H1 (cell line): ENCODE measurements around the gene SLC22A13. TPM values are rescaled to one million over a fixed set of nuclear protein-coding genes. Genes with fewer than 3 reads are reported as not detected.

ENCODE experiments used
- CTCF ChIA-PET: fragments of 300-600 bp; sonication (Branson Sonifier 250); formaldehyde crosslinking; loops from one replicate; lab custom pipeline; 2021; ENCODE audit not compliant: partially characterized antibody; lab: Charles Lee
- POLR2A ChIA-PET: fragments of 300-600 bp; sonication (Branson Sonifier 250); formaldehyde crosslinking; loops from one replicate; lab custom pipeline; 2021; ENCODE audit warnings: inconsistent platforms; ENCODE audit not compliant: partially characterized antibody; lab: Charles Lee
- DNase-seq, 2 experiments: peaks; one replicate each; pipeline versions ENCODE4 v3.0.0 to v3.0.0-alpha.2; 2010 to 2022; ENCODE audit warnings: low spot score in 2 of 2, low read depth in 1 of 2, mixed read lengths in 1 of 2
- FAIRE-seq: peaks from 2 replicates; lab custom pipeline; 2011; peaks lifted over from hg19 to GRCh38; lab: Jason Lieb, UNC
- H2AFZ ChIP-seq: 2 replicates; pipeline ENCODE4 v1.8.1; 2012; ENCODE audit warnings: low read length, inconsistent platforms
- H2AK5ac ChIP-seq: 2 replicates; pipeline ENCODE4 v1.6.1; 2013; ENCODE audit warnings: low read depth, low read length
- H2BK120ac ChIP-seq: replicated peaks from 2 replicates; pipeline ENCODE3; 2013; ENCODE audit warnings: low read depth, low read length, inconsistent platforms
- H2BK12ac ChIP-seq: 2 replicates; pipeline ENCODE4 v1.6.1; 2013; ENCODE audit warnings: low read depth, low read length
- H2BK15ac ChIP-seq: 2 replicates; pipeline ENCODE4 v1.6.1; 2013; ENCODE audit warnings: low read length
- H2BK20ac ChIP-seq: 2 replicates; pipeline ENCODE4 v1.6.1; 2013; ENCODE audit warnings: low read length
- H2BK5ac ChIP-seq: 2 replicates; pipeline ENCODE4 v1.6.1; 2013; ENCODE audit warnings: low read depth, low read length
- H3K14ac ChIP-seq: 2 replicates; pipeline ENCODE4 v1.6.1; 2013; ENCODE audit warnings: inconsistent platforms; ENCODE audit not compliant: insufficient read length
- H3K18ac ChIP-seq: 2 replicates; pipeline ENCODE4 v1.6.1; 2013; ENCODE audit warnings: low read length; ENCODE audit errors: extremely low read depth
- H3K23ac ChIP-seq: 2 replicates; pipeline ENCODE4 v1.6.1; 2013; ENCODE audit warnings: inconsistent platforms; ENCODE audit not compliant: insufficient read length
- H3K23me2 ChIP-seq: 2 replicates; pipeline ENCODE4 v1.6.1; 2013; ENCODE audit warnings: low read depth, low read length
- H3K27ac ChIP-seq: 2 replicates; pipeline ENCODE4 v1.6.1; 2011; ENCODE audit warnings: low read depth, low read length, inconsistent platforms
- H3K27me3 ChIP-seq, 4 experiments: replicated peaks in 1 of 4; 1 replicate in 1 of 4; 2 replicates in 3 of 4; pipeline versions ENCODE4 v1.6.1 to v1.8.1; 2011 to 2013; ENCODE audit warnings: low read length in 3 of 4, mild to moderate bottlenecking in 3 of 4, inconsistent platforms in 2 of 4, mixed read lengths in 2 of 4, moderate library complexity in 1 of 4; ENCODE audit not compliant: control insufficient read depth in 3 of 4, insufficient read depth in 3 of 4; ENCODE audit errors: extremely low read depth in 1 of 4
- H3K36me3 ChIP-seq, 4 experiments: 2 replicates each; pipeline versions ENCODE4 v1.6.1 to v1.8.1; 2011 to 2013; ENCODE audit warnings: mild to moderate bottlenecking in 4 of 4, low read length in 3 of 4, moderate library complexity in 2 of 4, control low read depth in 1 of 4, inconsistent platforms in 1 of 4; ENCODE audit not compliant: insufficient read depth in 4 of 4, control insufficient read depth in 2 of 4
- H3K4ac ChIP-seq: replicated peaks from 2 replicates; pipeline ENCODE3; 2013; ENCODE audit warnings: low read length, low read depth, mixed read lengths, inconsistent platforms; ENCODE audit not compliant: insufficient read length
- H3K4me1 ChIP-seq, 4 experiments: replicated peaks in 1 of 4; 1 replicate in 1 of 4; 2 replicates in 3 of 4; pipeline versions ENCODE4 v1.6.1 to v1.8.1; 2011 to 2013; ENCODE audit warnings: low read length in 3 of 4, inconsistent platforms in 2 of 4, mixed read lengths in 1 of 4; ENCODE audit not compliant: insufficient read depth in 4 of 4, control insufficient read depth in 3 of 4
- H3K4me2 ChIP-seq, 2 experiments: 2 replicates each; pipeline versions ENCODE4 v1.6.1 to v1.8.1; 2011 to 2013; ENCODE audit warnings: low read depth in 2 of 2, low read length in 2 of 2, control low read depth in 1 of 2, inconsistent platforms in 1 of 2, mild to moderate bottlenecking in 1 of 2; ENCODE audit not compliant: insufficient read depth in 1 of 2
- H3K4me3 ChIP-seq, 4 experiments: fragments of 200-600, 300-600 bp in 1 of 4; sonication (generic), shearing (Covaris generic), sonication (Bioruptor Twin) in 1 of 4; 2 replicates each; pipeline versions ENCODE4 v1.5.1 to v1.8.1; 2011 to 2016; ENCODE audit warnings: low read length in 4 of 4, low read depth in 3 of 4, control low read depth in 2 of 4, inconsistent platforms in 2 of 4, mild to moderate bottlenecking in 2 of 4, mixed read lengths in 1 of 4, moderate library complexity in 1 of 4; ENCODE audit not compliant: insufficient read depth in 2 of 4; ENCODE audit errors: extremely low read depth in 1 of 4
- H3K56ac ChIP-seq: replicated peaks from 2 replicates; pipeline ENCODE3; 2013; ENCODE audit warnings: low read depth, mild to moderate bottlenecking, mixed read lengths, low read length, inconsistent platforms; ENCODE audit not compliant: insufficient read length
- H3K79me1 ChIP-seq: 2 replicates; pipeline ENCODE4 v1.6.1; 2013; ENCODE audit warnings: low read depth, low read length, control low read depth
- H3K79me2 ChIP-seq, 2 experiments: 2 replicates each; pipeline versions ENCODE4 v1.6.1 to v1.8.1; 2012 to 2013; ENCODE audit warnings: low read length in 2 of 2, mild to moderate bottlenecking in 2 of 2, inconsistent platforms in 1 of 2; ENCODE audit not compliant: insufficient read depth in 2 of 2, control insufficient read depth in 1 of 2
- H3K9ac ChIP-seq, 4 experiments: replicated peaks in 1 of 4; 1 replicate in 1 of 4; 2 replicates in 3 of 4; pipeline versions ENCODE4 v1.6.1 to v1.8.1; 2011 to 2013; ENCODE audit warnings: low read depth in 3 of 4, low read length in 3 of 4, control low read depth in 2 of 4, mild to moderate bottlenecking in 2 of 4, moderate library complexity in 2 of 4, inconsistent platforms in 1 of 4; ENCODE audit errors: extremely low read depth in 1 of 4
- H3K9me3 ChIP-seq, 2 experiments: 2 replicates each; pipeline versions ENCODE4 v1.6.1 to v1.8.1; 2012 to 2013; ENCODE audit warnings: mild to moderate bottlenecking in 2 of 2, moderate library complexity in 2 of 2, control low read depth in 1 of 2, inconsistent platforms in 1 of 2, low read depth in 1 of 2, low read length in 1 of 2, mixed read lengths in 1 of 2; ENCODE audit not compliant: insufficient read depth in 2 of 2
- H4K20me1 ChIP-seq, 2 experiments: replicated peaks in 1 of 2; 2 replicates each; pipeline versions ENCODE3 to v1.8.1; 2011 to 2013; ENCODE audit warnings: inconsistent platforms in 2 of 2, low read length in 2 of 2, mild to moderate bottlenecking in 1 of 2; ENCODE audit not compliant: insufficient read depth in 2 of 2, control insufficient read depth in 1 of 2
- H4K5ac ChIP-seq: 2 replicates; pipeline ENCODE4 v1.6.1; 2013; ENCODE audit warnings: low read length, low read depth, mixed read lengths, inconsistent platforms; ENCODE audit not compliant: insufficient read length
- H4K8ac ChIP-seq: 2 replicates; pipeline ENCODE4 v1.8.0; 2013; ENCODE audit warnings: mild to moderate bottlenecking, moderate library complexity, low read length, inconsistent platforms; ENCODE audit not compliant: insufficient read depth; ENCODE audit errors: extremely low read depth
- H4K91ac ChIP-seq: replicated peaks from 2 replicates; pipeline ENCODE3; 2013; ENCODE audit warnings: low read length, mixed read lengths, inconsistent platforms; ENCODE audit not compliant: insufficient read length
- BACH1 ChIP-seq: IDR thresholded peaks from 2 replicates; pipeline ENCODE4 v1.6.1; 2012; ENCODE audit warnings: low read length, improper control_type of control experiment
- E2F6 ChIP-seq: IDR thresholded peaks from 2 replicates; pipeline ENCODE4 v1.6.1; 2012; ENCODE audit warnings: inconsistent platforms
- NRF1 ChIP-seq: IDR thresholded peaks from 2 replicates; pipeline ENCODE4 v1.6.1; 2011; ENCODE audit warnings: mild to moderate bottlenecking, low read depth, low read length, improper control_type of control experiment
- RFX5 ChIP-seq: IDR thresholded peaks from 2 replicates; pipeline ENCODE4 v1.6.1; 2011; ENCODE audit warnings: low read depth, low read length, improper control_type of control experiment, borderline replicate concordance
- WGBS, 2 experiments: shearing (Covaris generic) in 1 of 2; methylation state at CpG; one replicate each; pipeline versions ENCODE4 v1.1.6 to v1.1.7; 2013 to 2015; ENCODE audit warnings: low lambda C conversion rate in 2 of 2, mixed read lengths in 2 of 2, inconsistent platforms in 1 of 2, low coverage in 1 of 2, missing lambda C conversion rate in 1 of 2; ENCODE audit not compliant: insufficient replicate concordance in 2 of 2, insufficient coverage in 1 of 2, insufficient read length in 1 of 2; ENCODE audit errors: extremely low coverage in 1 of 2, missing lambda C conversion rate in 1 of 2; 5-methylcytosine and 5-hydroxymethylcytosine counted together
- polyA plus RNA-seq, 7 experiments: library from polyadenylated mRNA; depleted of rRNA in 3 of 7; stranded (reverse) in 5 of 7; unstranded in 2 of 7; fragments of >200 nt in 5 of 7; fragments of 200-250 nt in 2 of 7; gene quantifications; 1 replicate in 5 of 7; 2 replicates in 1 of 7; 4 replicates in 1 of 7; pipeline versions ENCODE4 v1.2.1 to v1.2.3, GENCODE V29; 2011 to 2013; ENCODE audit warnings: missing spikeins in 2 of 7, mixed read lengths in 2 of 7
- total RNA-seq: library from RNA; stranded (reverse); fragmentation: NEBNext Ultra II Directional; extraction: Animal tissue kit (Norgen Biotek cat#: 25700); gene quantifications from 2 replicates; pipeline ENCODE4 v1.2.1, GENCODE V29; 2021

Gene SLC22A13
- total and polyA plus RNA-seq, 2 of the 8 experiments (the other 6 are each of a cell fraction or from before 2014, with no cell fraction given), result 0.05 to 0.41 TPM

- no peaks in the 10 kb centered on the region for H3K27me3 ChIP-seq
- DNase-seq (no peak), FAIRE-seq (no peak)
- H3K4me3 ChIP-seq, result no peak overlapping the region
- H3K9me3 ChIP-seq, result no peaks in the 10 kb centered on the region
- H4K91ac ChIP-seq, result no peak overlapping the region
- no peak overlapping the region for H2BK5ac ChIP-seq
- H2BK12ac ChIP-seq, result no peak overlapping the region
- H2AFZ ChIP-seq, result no peak overlapping the region
- H3K14ac ChIP-seq, result no peak overlapping the region
- H4K20me1 ChIP-seq, result no peaks in the 10 kb centered on the region
- no peak overlapping the region for H3K18ac ChIP-seq
- H3K4me1 ChIP-seq, result no peaks in the 10 kb centered on the region
- no peak overlapping the region for H2BK120ac ChIP-seq
- no peak overlapping the region for H2BK15ac ChIP-seq
- H3K23ac ChIP-seq, result no peak overlapping the region
- H4K5ac ChIP-seq, result no peak overlapping the region
- no peak overlapping the region for H3K4ac ChIP-seq
- POLR2A ChIA-PET, result no interaction called here
- H3K36me3 ChIP-seq, result peaks cover 12 to 18% (median 15%) of the 10 kb centered on the region in 4 experiments
- TF ChIP-seq BACH1 (no peak), RFX5 (no peak), E2F6 (no peak), NRF1 (no peak)
- H3K79me1 ChIP-seq, result peaks cover 2% of the 10 kb centered on the region; the same call in 1 of the 2 replicates
- H3K27ac ChIP-seq, result no peak overlapping the region
- H3K9ac ChIP-seq, result no peak overlapping the region
- no peak overlapping the region for H3K4me2 ChIP-seq
- CTCF ChIA-PET, result no interaction called here
- H3K79me2 ChIP-seq, result no peaks in the 10 kb centered on the region
- H3K56ac ChIP-seq, result no peak overlapping the region
- 83% methylated on average over 1 of the region's 1 CpG; no CpG with 5 or more reads in 1 of the 2 experiments for WGBS, 2 experiments
- H2AK5ac ChIP-seq, result no peak overlapping the region
- no peak overlapping the region for H4K8ac ChIP-seq
- H2BK20ac ChIP-seq, result no peak overlapping the region
- H3K23me2 ChIP-seq, result no peaks in the 10 kb centered on the region
Measured at GRCh38 chr3:38257583-38257982, 8.0 kb upstream of the SLC22A13 start.
